Upper lobe of left lung (tissue), 4 donors: Measurements from ENCODE around the gene SCAF4.

ENCODE experiments used
- EP300 ChIP-seq, 4 donors: sonication (generic); formaldehyde crosslinking; IDR thresholded peaks; one replicate each; pipeline ENCODE4 v1.5.1; 2017; ENCODE audit warnings: antibody characterized with exemption in 4 of 4, control low read depth in 2 of 4
- POLR2AphosphoS5 ChIP-seq, 2 donors: sonication (generic); formaldehyde crosslinking; IDR thresholded peaks; one replicate each; pipeline ENCODE4 v1.5.1; 2017; ENCODE audit warnings: antibody characterized with exemption in 2 of 2
- TF ChIP-seq, protein P1 (sequence below), 6 experiments: fragments of 450-650 bp in 4 of 6; fragments of 200-600 bp in 2 of 6; sonication (generic) in 2 of 6; IDR thresholded peaks; one replicate each; pipeline ENCODE4 v1.5.1; 2016 to 2019; ENCODE audit warnings: antibody characterized with exemption in 6 of 6

GRCh38 chr21:31682620-31683019 is 49.3 kb downstream of the SCAF4 start:
- TF ChIP-seq EP300 (IDR thresholded peaks at IDR 0.05) (no peak), POLR2AphosphoS5 (IDR thresholded peaks at IDR 0.05) (no peak)
- TF ChIP-seq, protein P1, sequence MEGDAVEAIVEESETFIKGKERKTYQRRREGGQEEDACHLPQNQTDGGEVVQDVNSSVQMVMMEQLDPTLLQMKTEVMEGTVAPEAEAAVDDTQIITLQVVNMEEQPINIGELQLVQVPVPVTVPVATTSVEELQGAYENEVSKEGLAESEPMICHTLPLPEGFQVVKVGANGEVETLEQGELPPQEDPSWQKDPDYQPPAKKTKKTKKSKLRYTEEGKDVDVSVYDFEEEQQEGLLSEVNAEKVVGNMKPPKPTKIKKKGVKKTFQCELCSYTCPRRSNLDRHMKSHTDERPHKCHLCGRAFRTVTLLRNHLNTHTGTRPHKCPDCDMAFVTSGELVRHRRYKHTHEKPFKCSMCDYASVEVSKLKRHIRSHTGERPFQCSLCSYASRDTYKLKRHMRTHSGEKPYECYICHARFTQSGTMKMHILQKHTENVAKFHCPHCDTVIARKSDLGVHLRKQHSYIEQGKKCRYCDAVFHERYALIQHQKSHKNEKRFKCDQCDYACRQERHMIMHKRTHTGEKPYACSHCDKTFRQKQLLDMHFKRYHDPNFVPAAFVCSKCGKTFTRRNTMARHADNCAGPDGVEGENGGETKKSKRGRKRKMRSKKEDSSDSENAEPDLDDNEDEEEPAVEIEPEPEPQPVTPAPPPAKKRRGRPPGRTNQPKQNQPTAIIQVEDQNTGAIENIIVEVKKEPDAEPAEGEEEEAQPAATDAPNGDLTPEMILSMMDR (IDR thresholded peaks at IDR 0.05): no peak
